ENCODE data around the gene FPGS.
"Not testable (repeated sequence)": the region's sequence is repeated elsewhere in the genome, so short reads cannot be mapped to it uniquely, and the experiment has no call there.

The FPGS gene

DNA sequence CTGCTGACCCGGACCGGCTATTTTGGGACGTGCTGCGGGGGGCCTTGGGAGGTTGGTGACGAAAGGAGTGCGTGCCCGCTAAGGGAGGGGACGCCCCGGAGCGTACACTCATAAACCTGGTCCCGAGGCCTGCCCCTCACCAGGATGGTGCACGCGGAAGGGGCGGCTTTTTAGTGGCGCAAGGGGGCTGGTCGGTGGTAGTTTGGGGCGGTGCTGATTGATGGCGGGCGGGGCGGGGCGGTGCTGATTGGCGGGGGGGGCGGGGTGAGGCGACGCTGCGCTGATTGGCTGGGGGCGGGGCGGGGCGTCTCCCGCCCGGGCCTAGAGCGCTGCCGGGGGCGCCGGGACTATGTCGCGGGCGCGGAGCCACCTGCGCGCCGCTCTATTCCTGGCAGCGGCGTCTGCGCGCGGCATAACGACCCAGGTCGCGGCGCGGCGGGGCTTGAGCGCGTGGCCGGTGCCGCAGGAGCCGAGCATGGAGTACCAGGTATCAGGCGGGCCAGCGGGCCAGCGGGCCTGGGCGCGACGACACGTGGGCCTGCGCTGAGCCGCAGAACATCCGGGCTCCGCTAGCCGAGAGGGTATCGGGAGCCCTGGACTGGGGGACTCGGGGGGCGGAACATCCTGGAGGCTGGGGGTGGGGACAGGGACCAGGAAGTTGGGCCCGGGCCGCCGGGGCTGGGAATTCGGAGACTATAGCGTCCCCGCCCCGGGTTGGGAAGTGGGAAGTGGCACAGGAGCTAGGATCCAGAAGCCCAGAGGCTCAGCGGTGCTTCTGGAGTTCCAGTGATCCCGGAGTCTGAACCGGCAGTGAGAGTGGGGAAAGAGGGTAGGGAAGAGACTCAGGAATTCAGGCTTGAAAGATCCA lies at the start of gene FPGS:
Gene FPGS (plus strand): TSS at position 307 of the 868 bp plus-strand sequence. CDS start 43 bp downstream, at position 350.
- peak within 1 kb of the TSS; percentile 96 for H3K4me2 ChIP-seq
- H3K9ac ChIP-seq: peak within 1 kb of the TSS; percentile 99
- peak within 1 kb of the TSS; percentile 98 for H3K27ac ChIP-seq
- peaks cover 41% of the 10 kb centered on the region for H4K20me1 ChIP-seq
- peaks cover 39% of the 10 kb centered on the region for H3K36me3 ChIP-seq
- H3K9me3 ChIP-seq: no peaks in the 10 kb centered on the region
- H3K4me1 ChIP-seq: peaks cover 86% of the 10 kb centered on the region
- H3K27me3 ChIP-seq: no peaks in the 10 kb centered on the region
- TF ChIP-seq Cebpa-rat (IDR thresholded peaks at IDR 0.05): no peak
- peak within 1 kb of the TSS; percentile 98 for H3K4me3 ChIP-seq

- H3K4me2 ChIP-seq: no peak overlapping the region
- no peak overlapping the region for H3K4me3 ChIP-seq
- TF ChIP-seq Cebpa-rat (IDR thresholded peaks at IDR 0.05): no peak
- no peaks in the 10 kb centered on the region for H3K27me3 ChIP-seq
- H4K20me1 ChIP-seq: peaks cover 96% of the 10 kb centered on the region
- H3K4me1 ChIP-seq: no peaks in the 10 kb centered on the region
- H3K27ac ChIP-seq: no peak overlapping the region
- H3K9me3 ChIP-seq: no peaks in the 10 kb centered on the region
- no peak overlapping the region for H3K9ac ChIP-seq
- peaks cover 96% of the 10 kb centered on the region for H3K36me3 ChIP-seq
Measured at GRCh38 chr9:127753148-127753547, 49.5 kb upstream of the FPGS start.

DNA sequence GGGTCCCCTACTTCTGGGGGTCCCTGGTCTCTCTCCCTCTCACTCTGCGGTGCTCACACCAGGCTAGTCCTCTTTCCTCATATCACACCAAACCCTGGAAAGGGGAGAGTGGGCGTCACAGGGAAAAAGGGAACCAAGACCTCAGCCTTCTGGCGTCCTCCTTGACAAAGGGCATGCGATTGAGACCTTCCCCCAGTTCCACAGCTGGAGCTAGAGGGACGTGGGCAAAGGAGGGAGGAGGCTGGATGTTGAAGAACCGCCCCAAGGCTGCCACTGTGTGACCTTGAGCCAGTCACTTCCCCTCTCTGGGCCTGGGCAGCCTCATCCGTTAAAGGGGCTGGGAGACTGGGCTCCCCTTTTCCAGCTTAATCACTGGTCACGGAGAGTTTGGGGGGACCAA lies 49.1 kb upstream of the FPGS start:
- Histone ChIP-seq H3K9ac (no peak overlapping the region), H3K27ac (no peak overlapping the region), H3K36me3 (peaks cover 95% of the 10 kb centered on the region), H3K4me3 (no peak overlapping the region), H3K4me2 (no peak overlapping the region), H3K9me3 (no peaks in the 10 kb centered on the region), H3K27me3 (no peaks in the 10 kb centered on the region), H4K20me1 (peaks cover 96% of the 10 kb centered on the region), H3K4me1 (no peaks in the 10 kb centered on the region)
- no peak for TF ChIP-seq Cebpa-rat (IDR thresholded peaks at IDR 0.05)

DNA sequence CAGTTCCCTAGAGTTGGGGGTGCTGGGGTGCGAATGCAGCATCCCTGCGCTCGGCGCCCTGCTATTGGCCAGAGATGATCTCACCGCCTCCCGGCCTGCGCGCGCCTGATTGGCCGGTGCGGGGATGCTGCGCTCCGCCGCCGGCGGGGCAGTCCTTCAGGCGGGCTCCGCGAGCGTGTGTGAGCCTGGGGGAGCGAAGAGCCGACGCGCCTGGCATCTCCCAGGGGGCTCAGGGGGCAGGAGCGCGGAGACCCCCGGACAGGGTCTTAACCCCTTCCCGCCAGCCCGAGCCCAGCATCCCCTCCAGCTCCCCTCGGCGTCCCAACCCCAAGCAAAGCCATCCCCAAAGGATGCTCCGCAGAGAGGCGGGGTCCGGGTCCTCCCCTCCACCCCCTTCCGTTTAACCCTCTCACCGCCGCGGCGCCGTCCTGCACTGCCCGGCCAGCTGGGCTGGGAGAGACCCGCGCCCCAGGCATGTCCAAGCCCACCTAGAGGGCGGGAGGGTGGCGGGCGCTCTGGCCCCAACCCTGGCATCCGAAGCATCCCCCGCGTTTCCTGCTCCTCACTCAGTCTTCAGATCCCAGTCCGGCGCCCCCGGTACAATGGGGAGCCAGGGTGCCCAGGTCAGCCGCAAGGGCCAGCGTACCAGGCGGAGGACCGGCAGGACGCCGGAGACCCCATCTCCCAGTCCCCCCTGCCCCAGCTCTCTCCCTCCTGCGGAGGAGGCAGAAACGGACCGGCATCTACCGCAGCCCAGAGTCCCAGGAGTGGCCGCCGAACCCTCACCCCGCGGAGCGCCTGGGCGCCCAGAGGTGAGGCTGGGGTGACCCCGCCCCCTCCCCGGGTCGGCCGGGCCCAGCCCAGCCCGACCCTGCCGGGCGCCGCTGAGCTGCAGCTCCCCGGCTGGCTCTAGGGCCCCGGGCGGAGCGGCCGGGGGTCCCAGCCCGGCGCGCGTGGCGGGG lies 48.3 kb upstream of the FPGS start:
- Histone ChIP-seq H3K27ac (no peak overlapping the region), H3K4me3 (no peak overlapping the region), H3K4me1 (no peaks in the 10 kb centered on the region), H3K36me3 (peaks cover 95% of the 10 kb centered on the region), H3K4me2 (no peak overlapping the region), H4K20me1 (peaks cover 96% of the 10 kb centered on the region), H3K9ac (no peak overlapping the region), H3K27me3 (no peaks in the 10 kb centered on the region), H3K9me3 (no peaks in the 10 kb centered on the region)
- TF ChIP-seq Cebpa-rat (IDR thresholded peaks at IDR 0.05): no peak

DNA sequence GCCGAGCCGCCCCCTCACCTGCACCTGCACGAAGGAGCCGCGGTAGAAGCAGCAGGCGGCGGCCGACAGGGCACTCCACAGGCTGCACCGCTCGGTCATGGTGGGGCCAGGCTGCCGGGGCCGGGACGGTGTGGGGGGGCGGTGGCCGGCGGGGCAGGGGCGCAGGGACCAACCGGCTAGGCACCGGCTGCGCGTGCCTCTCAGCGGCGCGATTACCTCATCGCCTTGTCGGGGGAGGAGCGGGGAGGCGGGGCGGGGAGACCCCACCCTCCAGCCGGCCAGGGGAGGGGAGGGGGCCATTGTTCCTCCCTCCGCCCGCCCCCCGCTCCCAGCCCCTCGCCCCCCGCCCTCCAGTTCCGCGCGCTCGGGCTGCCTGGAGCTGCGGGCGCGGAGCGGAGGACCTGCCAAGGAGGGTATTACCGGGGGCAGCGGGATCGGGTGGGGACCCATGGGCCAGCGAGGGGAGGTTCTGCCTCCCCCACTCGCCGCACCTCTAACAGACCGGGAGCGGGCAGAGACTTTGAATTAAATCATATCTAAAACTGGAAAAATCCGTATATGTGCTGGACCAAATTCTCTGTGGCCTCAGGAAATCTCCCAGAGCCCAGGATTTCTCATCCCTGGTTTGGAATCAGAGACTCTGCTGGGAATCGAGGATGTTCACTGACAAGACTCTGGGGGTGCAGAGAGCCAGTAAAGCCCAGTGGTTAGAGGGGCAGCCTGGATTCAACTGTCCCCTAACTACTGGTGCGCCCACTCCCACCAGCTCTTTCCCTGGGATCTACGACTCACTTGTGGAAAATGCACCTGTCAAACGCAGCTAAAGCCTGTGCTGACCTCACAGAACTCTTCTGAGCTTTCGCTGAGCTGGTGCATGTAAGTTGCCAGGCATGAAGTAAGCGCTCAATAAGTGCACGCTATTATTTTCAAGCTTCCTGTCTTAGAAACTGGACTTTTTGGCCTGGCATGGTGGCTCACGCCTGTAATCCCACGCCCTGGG lies 47.3 kb upstream of the FPGS start:
- H3K9me3 ChIP-seq: no peaks in the 10 kb centered on the region
- H3K4me3 ChIP-seq: no peak overlapping the region
- peaks cover 95% of the 10 kb centered on the region for H3K36me3 ChIP-seq
- H3K4me2 ChIP-seq: no peak overlapping the region
- H3K9ac ChIP-seq: no peak overlapping the region
- no peak for TF ChIP-seq Cebpa-rat (IDR thresholded peaks at IDR 0.05)
- H3K4me1 ChIP-seq: no peaks in the 10 kb centered on the region
- no peak overlapping the region for H3K27ac ChIP-seq
- H3K27me3 ChIP-seq: no peaks in the 10 kb centered on the region
- H4K20me1 ChIP-seq: peaks cover 94% of the 10 kb centered on the region

GRCh38 chr9:127756233-127756632 lies 46.4 kb upstream of the FPGS start:
- Histone ChIP-seq H4K20me1 (peaks cover 94% of the 10 kb centered on the region), H3K9ac (no peak overlapping the region), H3K27me3 (no peaks in the 10 kb centered on the region), H3K4me2 (no peak overlapping the region), H3K36me3 (peaks cover 95% of the 10 kb centered on the region), H3K9me3 (no peaks in the 10 kb centered on the region), H3K4me3 (no peak overlapping the region), H3K4me1 (no peaks in the 10 kb centered on the region), H3K27ac (no peak overlapping the region)
- no peak for TF ChIP-seq Cebpa-rat (IDR thresholded peaks at IDR 0.05)

DNA sequence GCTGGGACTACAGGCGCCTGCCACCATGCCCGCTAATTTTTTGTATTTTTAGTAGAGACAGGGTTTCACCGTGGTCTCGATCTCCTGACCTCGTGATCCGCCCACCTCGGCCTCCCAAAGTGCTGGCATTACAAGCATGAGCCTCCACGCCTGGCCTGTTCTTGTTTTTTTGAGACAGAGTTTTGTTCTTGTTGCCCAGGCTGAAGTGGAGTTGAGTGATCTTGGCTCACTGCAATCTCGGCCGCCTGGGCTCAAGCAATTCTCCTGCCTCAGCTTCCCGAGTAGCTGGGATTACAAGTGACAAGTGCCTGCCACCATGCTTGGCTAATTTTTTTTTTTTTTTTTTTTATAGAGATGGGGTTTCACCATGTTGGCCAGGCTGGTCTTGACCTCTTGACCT lies 45.9 kb upstream of the FPGS start:
- not testable (repeated sequence) for H3K27ac ChIP-seq, H3K27me3 ChIP-seq, H3K9ac ChIP-seq, H3K4me2 ChIP-seq, H3K9me3 ChIP-seq, H3K4me3 ChIP-seq, H3K4me1 ChIP-seq
- Histone ChIP-seq H3K36me3 (peaks cover 95% of the 10 kb centered on the region), H4K20me1 (peaks cover 94% of the 10 kb centered on the region)

DNA sequence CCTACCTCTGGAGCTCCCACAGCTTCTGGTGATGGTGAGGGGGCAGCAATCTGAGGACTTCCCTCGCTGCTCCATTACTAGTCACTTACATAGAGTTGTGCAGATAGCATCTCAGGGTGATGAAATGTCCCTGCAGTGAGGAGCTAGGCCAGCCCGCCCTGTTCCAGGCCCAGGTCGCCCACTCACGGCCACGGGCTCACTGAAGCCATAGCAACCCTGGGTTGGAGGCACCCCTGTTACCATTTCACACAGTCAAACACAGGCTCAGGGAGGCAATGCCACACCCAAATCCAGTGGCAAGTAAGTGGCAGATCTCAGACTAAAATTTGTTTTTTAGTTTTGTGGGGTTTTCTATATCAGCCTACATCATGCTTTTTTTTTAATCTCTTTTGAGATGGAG lies 43.8 kb upstream of the FPGS start:
- no peaks in the 10 kb centered on the region for H3K27me3 ChIP-seq
- peaks cover 94% of the 10 kb centered on the region for H4K20me1 ChIP-seq
- H3K9ac ChIP-seq: no peak overlapping the region
- H3K4me3 ChIP-seq: no peak overlapping the region
- no peaks in the 10 kb centered on the region for H3K9me3 ChIP-seq
- H3K4me1 ChIP-seq: peaks cover 19% of the 10 kb centered on the region
- peaks cover 95% of the 10 kb centered on the region for H3K36me3 ChIP-seq
- no peak for TF ChIP-seq Cebpa-rat (IDR thresholded peaks at IDR 0.05)
- no peak overlapping the region for H3K27ac ChIP-seq
- no peak overlapping the region for H3K4me2 ChIP-seq

- no peaks in the 10 kb centered on the region for H3K9me3 ChIP-seq
- H3K4me3 ChIP-seq: no peak overlapping the region
- no peak for TF ChIP-seq Cebpa-rat (IDR thresholded peaks at IDR 0.05)
- H3K36me3 ChIP-seq: peaks cover 98% of the 10 kb centered on the region
- no peak overlapping the region for H3K4me2 ChIP-seq
- H3K27ac ChIP-seq: no peak overlapping the region
- H3K4me1 ChIP-seq: peaks cover 33% of the 10 kb centered on the region
- peaks cover 97% of the 10 kb centered on the region for H4K20me1 ChIP-seq
- H3K27me3 ChIP-seq: no peaks in the 10 kb centered on the region
- no peak overlapping the region for H3K9ac ChIP-seq
Measured at GRCh38 chr9:127761061-127761460, 41.6 kb upstream of the FPGS start.
